ENCODE data around the gene BNC1.

GRCh38 chr15:83207009-83207659 lies 77.3 kb downstream of the BNC1 start:
- TF ChIP-seq POLR2A (IDR thresholded peaks at IDR 0.05; ENCODE audit: low read length) (no peak), GATA1 (IDR thresholded peaks at IDR 0.05; ENCODE audit: low read depth, low read length) (no peak)

Measured in erythroblast (primary cell).